Measurements from ENCODE around the gene CTNNA2.

The CTNNA2 gene

GRCh38 chr2:80048296-80048695, 535.4 kb downstream of the CTNNA2 start:
- H3K4me1 ChIP-seq (ENCODE audit: control insufficient read depth, insufficient read depth, low read length) = no peaks in the 10 kb centered on the region
- no peak overlapping the region for H3K27ac ChIP-seq (ENCODE audit: low read depth, low read length)
- H3K27me3 ChIP-seq (ENCODE audit: control insufficient read depth, insufficient read depth, low read length) = no peaks in the 10 kb centered on the region
- H3K36me3 ChIP-seq (ENCODE audit: control insufficient read depth, insufficient read depth, low read length) = no peaks in the 10 kb centered on the region
- H3K9ac ChIP-seq (ENCODE audit: low read length) = no peak overlapping the region
- H3K4me3 ChIP-seq (ENCODE audit: low read length) = no peak overlapping the region

DNA sequence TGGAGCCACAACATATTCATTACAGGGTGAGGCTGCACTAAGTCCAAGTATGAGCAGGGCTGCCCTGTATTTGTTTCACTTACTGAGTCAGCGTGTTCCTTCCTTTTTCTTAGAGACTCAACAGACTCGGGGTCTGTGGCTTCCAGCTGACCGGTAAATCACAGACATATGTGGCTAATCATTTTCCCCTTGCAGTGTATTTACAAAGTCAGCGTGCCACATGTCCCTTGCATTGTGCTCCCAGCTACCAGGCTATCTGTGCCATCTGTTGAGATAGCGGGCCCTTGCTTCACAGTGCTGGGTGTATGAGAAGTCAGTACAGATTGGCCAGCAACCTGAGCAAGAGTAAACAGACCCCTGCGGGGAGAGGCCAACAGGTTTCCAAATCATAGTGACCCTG, 537.4 kb downstream of the CTNNA2 start:
- no peak overlapping the region for H3K9ac ChIP-seq (ENCODE audit: low read length)
- H3K27ac ChIP-seq (ENCODE audit: low read depth, low read length) = no peak overlapping the region
- no peak overlapping the region for H3K4me3 ChIP-seq (ENCODE audit: low read length)
- H3K27me3 ChIP-seq (ENCODE audit: control insufficient read depth, insufficient read depth, low read length) = no peaks in the 10 kb centered on the region
- H3K36me3 ChIP-seq (ENCODE audit: control insufficient read depth, insufficient read depth, low read length) = no peaks in the 10 kb centered on the region
- H3K4me1 ChIP-seq (ENCODE audit: control insufficient read depth, insufficient read depth, low read length) = no peaks in the 10 kb centered on the region

- H3K4me1 ChIP-seq (ENCODE audit: control insufficient read depth, insufficient read depth, low read length) = no peaks in the 10 kb centered on the region
- H3K27me3 ChIP-seq (ENCODE audit: control insufficient read depth, insufficient read depth, low read length) = no peaks in the 10 kb centered on the region
- no peak overlapping the region for H3K27ac ChIP-seq (ENCODE audit: low read depth, low read length)
- no peak overlapping the region for H3K9ac ChIP-seq (ENCODE audit: low read length)
- H3K4me3 ChIP-seq (ENCODE audit: low read length) = no peak overlapping the region
- no peaks in the 10 kb centered on the region for H3K36me3 ChIP-seq (ENCODE audit: control insufficient read depth, insufficient read depth, low read length)
Observed at GRCh38 chr2:80053522-80054345, 540.9 kb downstream of the CTNNA2 start.

DNA sequence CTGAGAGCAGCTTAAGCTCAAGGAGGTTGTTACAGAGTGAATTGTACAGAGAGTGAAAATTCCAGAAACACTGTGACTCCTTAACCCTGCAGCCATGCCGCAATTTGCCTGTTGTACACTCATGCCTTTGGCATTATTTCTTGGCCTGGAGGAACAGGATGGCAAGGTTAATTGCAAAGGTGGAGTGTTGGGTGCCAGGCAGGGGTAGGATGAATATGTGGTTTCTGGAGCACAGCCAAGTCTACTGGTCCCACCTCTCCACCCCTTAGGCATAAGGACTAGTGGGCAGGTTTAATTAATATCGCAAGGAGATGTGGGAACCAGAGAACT, 541.5 kb downstream of the CTNNA2 start:
- H3K27me3 ChIP-seq (ENCODE audit: control insufficient read depth, insufficient read depth, low read length) = no peaks in the 10 kb centered on the region
- H3K4me3 ChIP-seq (ENCODE audit: low read length) = no peak overlapping the region
- no peak overlapping the region for H3K9ac ChIP-seq (ENCODE audit: low read length)
- H3K4me1 ChIP-seq (ENCODE audit: control insufficient read depth, insufficient read depth, low read length) = no peaks in the 10 kb centered on the region
- H3K27ac ChIP-seq (ENCODE audit: low read depth, low read length) = no peak overlapping the region
- H3K36me3 ChIP-seq (ENCODE audit: control insufficient read depth, insufficient read depth, low read length) = no peaks in the 10 kb centered on the region

- Histone ChIP-seq H3K36me3 (ENCODE audit: control insufficient read depth, insufficient read depth, low read length) (no peaks in the 10 kb centered on the region), H3K27ac (ENCODE audit: low read depth, low read length) (no peak overlapping the region), H3K4me1 (ENCODE audit: control insufficient read depth, insufficient read depth, low read length) (no peaks in the 10 kb centered on the region), H3K27me3 (ENCODE audit: control insufficient read depth, insufficient read depth, low read length) (no peaks in the 10 kb centered on the region), H3K9ac (ENCODE audit: low read length) (no peak overlapping the region), H3K4me3 (ENCODE audit: low read length) (no peak overlapping the region)
Observed at GRCh38 chr2:80057956-80058355, 545.1 kb downstream of the CTNNA2 start.

- Histone ChIP-seq H3K27me3 (ENCODE audit: control insufficient read depth, insufficient read depth, low read length) (no peaks in the 10 kb centered on the region), H3K36me3 (ENCODE audit: control insufficient read depth, insufficient read depth, low read length) (no peaks in the 10 kb centered on the region), H3K27ac (ENCODE audit: low read depth, low read length) (no peak overlapping the region), H3K9ac (ENCODE audit: low read length) (no peak overlapping the region), H3K4me3 (ENCODE audit: low read length) (no peak overlapping the region), H3K4me1 (ENCODE audit: control insufficient read depth, insufficient read depth, low read length) (no peaks in the 10 kb centered on the region)
Observed at GRCh38 chr2:80058562-80058961, 545.7 kb downstream of the CTNNA2 start.

- Histone ChIP-seq H3K27ac (ENCODE audit: low read depth, low read length) (no peak overlapping the region), H3K4me1 (ENCODE audit: control insufficient read depth, insufficient read depth, low read length) (no peaks in the 10 kb centered on the region), H3K4me3 (ENCODE audit: low read length) (no peak overlapping the region), H3K36me3 (ENCODE audit: control insufficient read depth, insufficient read depth, low read length) (no peaks in the 10 kb centered on the region), H3K27me3 (ENCODE audit: control insufficient read depth, insufficient read depth, low read length) (no peaks in the 10 kb centered on the region), H3K9ac (ENCODE audit: low read length) (no peak overlapping the region)
Observed at GRCh38 chr2:80059447-80059846, 546.6 kb downstream of the CTNNA2 start.

DNA sequence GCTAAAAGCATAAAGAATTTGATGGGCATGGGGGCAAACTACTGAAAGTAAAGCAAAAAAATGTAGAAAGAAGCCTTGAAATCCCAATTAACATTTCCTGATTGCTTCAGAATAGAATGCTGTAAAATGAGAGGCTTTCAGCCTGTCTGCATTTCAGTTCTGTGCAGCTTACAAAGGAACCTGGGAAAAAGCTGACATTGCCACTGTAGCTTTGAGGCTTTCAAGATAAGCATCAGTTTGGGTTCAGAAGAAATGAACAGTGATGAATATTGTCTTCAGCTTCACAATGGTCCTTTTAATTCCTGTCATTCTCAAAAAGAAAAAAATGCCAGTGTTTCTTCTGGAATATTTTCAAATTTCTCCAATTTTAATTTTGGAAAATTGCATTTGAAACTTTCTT, 549.0 kb downstream of the CTNNA2 start:
- H3K27me3 ChIP-seq (ENCODE audit: control insufficient read depth, insufficient read depth, low read length) = no peaks in the 10 kb centered on the region
- no peak overlapping the region for H3K27ac ChIP-seq (ENCODE audit: low read depth, low read length)
- H3K9ac ChIP-seq (ENCODE audit: low read length) = no peak overlapping the region
- no peaks in the 10 kb centered on the region for H3K4me1 ChIP-seq (ENCODE audit: control insufficient read depth, insufficient read depth, low read length)
- H3K36me3 ChIP-seq (ENCODE audit: control insufficient read depth, insufficient read depth, low read length) = no peaks in the 10 kb centered on the region
- H3K4me3 ChIP-seq (ENCODE audit: low read length) = no peak overlapping the region

GRCh38 chr2:80062298-80062697, 549.4 kb downstream of the CTNNA2 start:
- H3K27ac ChIP-seq (ENCODE audit: low read depth, low read length) = no peak overlapping the region

DNA sequence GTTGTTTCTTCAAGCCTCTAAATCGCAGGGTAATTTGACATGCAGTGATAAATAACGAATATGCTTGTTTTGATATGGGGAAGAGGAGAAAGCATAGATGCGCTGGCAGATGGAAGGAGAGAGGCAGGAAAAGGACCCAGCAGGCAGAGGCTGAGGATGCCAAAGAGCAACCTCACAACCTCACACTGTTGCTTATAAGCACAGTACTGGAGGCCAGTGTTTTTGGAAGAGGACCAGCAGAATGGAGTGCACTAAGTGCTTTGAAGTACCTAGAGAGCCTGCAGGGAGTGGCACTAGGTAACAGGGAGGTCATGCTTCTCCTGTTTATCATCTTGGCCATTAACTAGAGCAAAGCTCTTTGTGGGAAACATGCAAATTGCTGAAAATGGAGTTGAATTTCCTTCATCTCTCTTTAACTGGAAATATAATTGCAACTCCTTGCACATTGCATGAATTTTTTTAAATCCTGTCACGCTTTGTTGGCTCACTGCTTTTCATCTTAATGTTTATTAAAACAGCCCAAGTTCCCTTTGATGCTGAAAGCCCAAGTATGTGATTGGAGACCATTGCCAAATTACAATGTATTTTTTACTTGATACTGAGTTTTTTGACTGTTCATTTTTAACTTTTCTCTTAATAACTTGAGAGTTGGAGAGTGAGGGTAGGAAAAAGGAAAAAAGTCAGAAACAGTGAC, 555.3 kb downstream of the CTNNA2 start:
- Histone ChIP-seq H3K36me3 (ENCODE audit: control insufficient read depth, insufficient read depth, low read length) (no peaks in the 10 kb centered on the region), H3K27ac (ENCODE audit: low read depth, low read length) (no peak overlapping the region), H3K9ac (ENCODE audit: low read length) (no peak overlapping the region), H3K27me3 (ENCODE audit: control insufficient read depth, insufficient read depth, low read length) (no peaks in the 10 kb centered on the region), H3K4me3 (ENCODE audit: low read length) (no peak overlapping the region), H3K4me1 (ENCODE audit: control insufficient read depth, insufficient read depth, low read length) (no peaks in the 10 kb centered on the region)

More at GRCh38 chr2:80062298-80062697, 549.4 kb downstream of the CTNNA2 start:
- Histone ChIP-seq H3K4me3 (ENCODE audit: low read length) (no peak overlapping the region), H3K9ac (ENCODE audit: low read length) (no peak overlapping the region), H3K27me3 (ENCODE audit: control insufficient read depth, insufficient read depth, low read length) (no peaks in the 10 kb centered on the region), H3K4me1 (ENCODE audit: control insufficient read depth, insufficient read depth, low read length) (no peaks in the 10 kb centered on the region), H3K36me3 (ENCODE audit: control insufficient read depth, insufficient read depth, low read length) (no peaks in the 10 kb centered on the region)

DNA sequence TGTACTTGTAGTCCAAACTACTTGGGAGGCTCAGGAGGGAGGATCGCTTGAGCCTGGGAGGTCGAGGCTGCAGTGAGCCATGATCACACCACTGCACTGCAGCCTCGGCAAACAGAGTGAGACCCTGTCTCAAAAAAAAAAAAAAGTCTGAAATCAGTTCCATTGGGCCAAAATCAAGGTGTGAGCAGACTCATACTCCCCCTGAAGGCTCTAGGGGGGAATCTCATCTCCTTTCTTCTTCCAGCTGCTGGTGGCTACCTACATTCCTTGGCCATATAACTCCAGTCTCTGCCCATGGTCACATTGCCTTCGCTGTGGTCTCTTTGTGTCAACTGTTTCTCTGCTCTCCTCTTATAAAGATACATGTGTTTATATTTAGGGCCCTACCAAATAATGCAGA, 557.7 kb downstream of the CTNNA2 start:
- H3K4me3 ChIP-seq (ENCODE audit: low read length) = no peak overlapping the region
- no peaks in the 10 kb centered on the region for H3K36me3 ChIP-seq (ENCODE audit: control insufficient read depth, insufficient read depth, low read length)
- H3K27me3 ChIP-seq (ENCODE audit: control insufficient read depth, insufficient read depth, low read length) = no peaks in the 10 kb centered on the region
- no peak overlapping the region for H3K9ac ChIP-seq (ENCODE audit: low read length)
- no peaks in the 10 kb centered on the region for H3K4me1 ChIP-seq (ENCODE audit: control insufficient read depth, insufficient read depth, low read length)
- H3K27ac ChIP-seq (ENCODE audit: low read depth, low read length) = no peak overlapping the region

DNA sequence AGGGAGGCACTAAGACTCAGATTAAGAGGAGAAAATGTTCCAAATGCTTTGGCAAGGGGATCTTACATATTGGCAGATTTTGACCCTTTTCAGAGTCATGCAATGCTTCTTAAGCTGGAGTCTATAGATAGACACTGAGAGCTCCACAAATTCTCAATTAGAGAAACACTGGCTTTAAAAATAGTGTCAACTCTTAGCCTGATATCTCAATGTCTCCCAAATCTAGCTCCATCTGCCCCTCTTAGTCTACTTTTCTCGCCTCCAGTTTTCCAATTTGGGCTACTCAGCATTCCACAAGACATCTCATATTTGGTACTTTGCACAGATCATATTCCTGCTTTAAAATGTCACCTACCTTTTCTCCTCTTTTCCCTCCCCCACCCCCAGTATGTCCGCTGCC, 559.1 kb downstream of the CTNNA2 start:
- no peak overlapping the region for H3K9ac ChIP-seq (ENCODE audit: low read length)

DNA sequence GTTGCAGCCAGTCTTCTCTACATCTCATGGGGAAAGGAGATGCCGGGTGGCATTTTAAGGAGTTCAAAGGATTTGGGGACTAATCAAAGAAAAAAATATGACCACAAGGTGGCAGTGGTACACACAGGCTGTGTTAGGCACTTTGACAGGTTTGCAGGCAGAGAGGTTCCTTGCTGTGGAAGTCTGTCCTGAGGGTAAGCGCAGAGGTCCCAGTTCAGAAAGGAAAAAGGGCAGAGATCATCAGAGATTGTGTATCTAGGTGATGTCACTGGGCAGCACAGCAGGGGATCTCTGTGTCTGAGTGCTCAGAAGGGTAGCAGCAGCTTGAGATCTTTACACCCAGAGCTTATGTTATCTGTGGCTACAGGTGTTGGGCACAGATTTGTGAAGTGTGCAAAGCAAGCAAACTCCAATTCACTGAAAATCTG, 560.3 kb downstream of the CTNNA2 start:
- H3K27ac ChIP-seq (ENCODE audit: low read depth, low read length) = no peak overlapping the region
- no peaks in the 10 kb centered on the region for H3K27me3 ChIP-seq (ENCODE audit: control insufficient read depth, insufficient read depth, low read length)
- H3K9ac ChIP-seq (ENCODE audit: low read length) = no peak overlapping the region
- no peak overlapping the region for H3K4me3 ChIP-seq (ENCODE audit: low read length)
- no peaks in the 10 kb centered on the region for H3K4me1 ChIP-seq (ENCODE audit: control insufficient read depth, insufficient read depth, low read length)
- H3K36me3 ChIP-seq (ENCODE audit: control insufficient read depth, insufficient read depth, low read length) = no peaks in the 10 kb centered on the region

More for the DNA sequence above, 559.1 kb downstream of the CTNNA2 start:
- H3K4me1 ChIP-seq (ENCODE audit: control insufficient read depth, insufficient read depth, low read length) = no peaks in the 10 kb centered on the region
- H3K4me3 ChIP-seq (ENCODE audit: low read length) = no peak overlapping the region
- H3K36me3 ChIP-seq (ENCODE audit: control insufficient read depth, insufficient read depth, low read length) = no peaks in the 10 kb centered on the region
- H3K27me3 ChIP-seq (ENCODE audit: control insufficient read depth, insufficient read depth, low read length) = no peaks in the 10 kb centered on the region
- no peak overlapping the region for H3K27ac ChIP-seq (ENCODE audit: low read depth, low read length)

Measured in rectal smooth muscle tissue (tissue), 1 donor.